Nephron progenitor cell (in vitro differentiated cells): ENCODE measurements around the gene PPIP5K2.

Source experiments
- DNase-seq: peaks from one replicate; pipeline ENCODE4 v3.0.0; 2021
- H3K27ac Mint-ChIP-seq: 2 replicates; pipeline ENCODE4 v1.8.0; 2021; ENCODE audit warnings: mild to moderate bottlenecking, moderate library complexity, mixed read lengths
- H3K27me3 Mint-ChIP-seq: 2 replicates; pipeline ENCODE4 v1.8.0; 2021; ENCODE audit warnings: mild to moderate bottlenecking, low read depth, mixed read lengths; ENCODE audit not compliant: poor library complexity
- H3K36me3 Mint-ChIP-seq: 2 replicates; pipeline ENCODE4 v1.8.0; 2021; ENCODE audit warnings: low read depth, mixed read lengths
- H3K4me1 Mint-ChIP-seq: 2 replicates; pipeline ENCODE4 v1.8.0; 2021; ENCODE audit warnings: mixed read lengths
- H3K4me3 Mint-ChIP-seq: 2 replicates; pipeline ENCODE4 v1.8.0; 2021; ENCODE audit warnings: mild to moderate bottlenecking, moderate library complexity, mixed read lengths
- H3K9me3 Mint-ChIP-seq: 2 replicates; pipeline ENCODE4 v1.8.0; 2021; ENCODE audit warnings: mild to moderate bottlenecking, moderate library complexity, mixed read lengths
- TF ChIP-seq, protein P1 (sequence below): fragments of 200-600 bp; sonication (generic); IDR thresholded peaks from 2 replicates; pipeline ENCODE4 v1.5.0; 2021; ENCODE audit warnings: antibody characterized with exemption

The PPIP5K2 gene

DNA sequence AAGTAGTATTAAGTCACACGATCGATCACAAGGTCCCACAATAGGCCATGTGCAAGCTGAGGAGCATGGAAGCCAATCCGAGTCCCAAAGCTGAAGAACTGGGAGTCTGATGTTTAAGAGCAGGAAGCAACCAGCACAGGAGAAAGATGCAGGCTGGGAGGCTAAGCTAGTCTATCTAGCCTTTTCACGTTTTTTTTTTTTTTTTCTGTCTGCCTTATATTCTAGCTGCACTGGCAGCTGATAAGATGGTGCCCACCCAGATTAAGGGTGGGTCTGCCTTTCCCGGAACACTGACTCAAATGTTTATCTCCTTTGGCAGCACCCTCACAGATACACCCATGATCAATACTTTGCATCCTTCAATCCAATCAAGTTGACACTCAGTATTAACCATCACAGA, 6.5 kb downstream of the PPIP5K2 start:
- TF ChIP-seq, protein P1, sequence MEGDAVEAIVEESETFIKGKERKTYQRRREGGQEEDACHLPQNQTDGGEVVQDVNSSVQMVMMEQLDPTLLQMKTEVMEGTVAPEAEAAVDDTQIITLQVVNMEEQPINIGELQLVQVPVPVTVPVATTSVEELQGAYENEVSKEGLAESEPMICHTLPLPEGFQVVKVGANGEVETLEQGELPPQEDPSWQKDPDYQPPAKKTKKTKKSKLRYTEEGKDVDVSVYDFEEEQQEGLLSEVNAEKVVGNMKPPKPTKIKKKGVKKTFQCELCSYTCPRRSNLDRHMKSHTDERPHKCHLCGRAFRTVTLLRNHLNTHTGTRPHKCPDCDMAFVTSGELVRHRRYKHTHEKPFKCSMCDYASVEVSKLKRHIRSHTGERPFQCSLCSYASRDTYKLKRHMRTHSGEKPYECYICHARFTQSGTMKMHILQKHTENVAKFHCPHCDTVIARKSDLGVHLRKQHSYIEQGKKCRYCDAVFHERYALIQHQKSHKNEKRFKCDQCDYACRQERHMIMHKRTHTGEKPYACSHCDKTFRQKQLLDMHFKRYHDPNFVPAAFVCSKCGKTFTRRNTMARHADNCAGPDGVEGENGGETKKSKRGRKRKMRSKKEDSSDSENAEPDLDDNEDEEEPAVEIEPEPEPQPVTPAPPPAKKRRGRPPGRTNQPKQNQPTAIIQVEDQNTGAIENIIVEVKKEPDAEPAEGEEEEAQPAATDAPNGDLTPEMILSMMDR = no peak
- H3K36me3 Mint-ChIP-seq = peaks cover 40% of the 10 kb centered on the region
- no peak overlapping the region for H3K4me3 Mint-ChIP-seq
- H3K27me3 Mint-ChIP-seq = no peaks in the 10 kb centered on the region
- no peak for DNase-seq
- H3K4me1 Mint-ChIP-seq = peaks cover 14% of the 10 kb centered on the region
- H3K9me3 Mint-ChIP-seq = no peaks in the 10 kb centered on the region
- no peak overlapping the region for H3K27ac Mint-ChIP-seq

DNA sequence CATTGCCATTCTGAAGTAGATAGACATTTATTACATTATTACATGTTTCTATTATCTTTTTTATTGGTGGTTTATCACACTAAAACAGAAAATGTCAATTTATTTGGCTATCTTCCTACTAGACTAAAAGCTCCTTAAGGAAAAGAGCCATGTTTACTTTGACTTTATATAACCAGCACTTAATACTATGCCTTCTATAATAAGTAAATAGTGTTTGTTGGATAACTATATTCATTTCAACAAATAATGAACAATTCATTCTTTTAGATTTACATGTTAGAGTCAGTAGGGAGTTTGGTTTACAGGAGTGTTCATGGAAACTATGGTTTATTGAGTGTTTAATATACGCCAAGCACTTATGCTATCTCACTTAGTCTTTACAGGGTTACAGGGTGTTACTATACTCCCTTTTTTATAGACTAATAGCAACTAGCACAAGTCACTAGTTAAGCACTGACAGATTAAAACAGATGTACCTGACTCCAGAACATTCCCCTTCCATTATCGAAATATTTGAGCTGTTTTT, 7.3 kb downstream of the PPIP5K2 start:
- no peak overlapping the region for H3K27ac Mint-ChIP-seq
- no peak overlapping the region for H3K4me3 Mint-ChIP-seq
- H3K36me3 Mint-ChIP-seq = peaks cover 42% of the 10 kb centered on the region
- H3K27me3 Mint-ChIP-seq = no peaks in the 10 kb centered on the region
- peaks cover 6% of the 10 kb centered on the region for H3K4me1 Mint-ChIP-seq
- no peaks in the 10 kb centered on the region for H3K9me3 Mint-ChIP-seq
- TF ChIP-seq, protein P1 = no peak
- DNase-seq = no peak

DNA sequence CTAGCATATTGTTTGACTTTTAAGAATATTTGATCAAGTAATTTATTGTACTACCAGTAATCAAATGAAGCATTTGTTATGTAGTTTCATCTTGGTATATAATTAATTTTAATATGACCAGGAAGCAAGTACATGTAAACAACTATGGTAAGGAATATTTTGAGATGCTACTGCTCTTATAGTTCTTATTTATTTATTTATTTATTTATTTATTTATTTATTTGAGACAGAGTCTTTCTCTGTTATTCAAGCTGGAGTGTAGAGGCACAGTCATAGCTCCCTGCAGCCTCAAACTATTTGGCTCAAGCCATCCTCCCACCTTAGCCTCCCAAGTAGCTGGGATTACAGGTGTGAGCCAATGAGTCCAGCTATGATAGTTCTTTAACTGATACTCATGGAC, 8.1 kb downstream of the PPIP5K2 start:
- H3K4me3 Mint-ChIP-seq = no peak overlapping the region

DNA sequence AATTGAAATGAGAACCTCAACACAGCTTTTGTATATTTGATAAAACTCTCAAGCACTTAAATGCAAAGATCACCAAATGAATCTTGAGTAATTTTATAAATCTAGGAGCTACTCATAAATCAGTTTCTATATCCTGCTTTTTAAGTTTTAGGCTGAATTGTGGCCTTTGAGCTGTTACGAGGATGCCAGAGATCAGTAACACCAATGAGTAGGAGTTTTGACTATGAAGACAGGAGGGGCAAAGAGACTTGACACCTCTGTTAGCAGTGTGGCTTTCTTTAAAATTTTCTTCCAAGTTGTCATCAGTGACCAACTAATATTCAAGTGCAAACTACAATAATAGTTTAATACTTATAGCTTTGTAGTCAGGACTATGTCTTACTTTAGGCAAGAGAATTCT, 12.6 kb downstream of the PPIP5K2 start:
- Mint-ChIP-seq H3K4me3 (no peak overlapping the region), H3K27me3 (no peaks in the 10 kb centered on the region), H3K4me1 (no peaks in the 10 kb centered on the region), H3K9me3 (no peaks in the 10 kb centered on the region), H3K36me3 (peaks cover 40% of the 10 kb centered on the region), H3K27ac (no peak overlapping the region)
- no peak for DNase-seq
- TF ChIP-seq, protein P1 = no peak

More for the DNA sequence above, 8.1 kb downstream of the PPIP5K2 start:
- Mint-ChIP-seq H3K27ac (no peak overlapping the region), H3K27me3 (no peaks in the 10 kb centered on the region), H3K36me3 (peaks cover 33% of the 10 kb centered on the region), H3K4me1 (no peaks in the 10 kb centered on the region), H3K9me3 (no peaks in the 10 kb centered on the region)
- TF ChIP-seq, protein P1 = no peak
- no peak for DNase-seq

DNA sequence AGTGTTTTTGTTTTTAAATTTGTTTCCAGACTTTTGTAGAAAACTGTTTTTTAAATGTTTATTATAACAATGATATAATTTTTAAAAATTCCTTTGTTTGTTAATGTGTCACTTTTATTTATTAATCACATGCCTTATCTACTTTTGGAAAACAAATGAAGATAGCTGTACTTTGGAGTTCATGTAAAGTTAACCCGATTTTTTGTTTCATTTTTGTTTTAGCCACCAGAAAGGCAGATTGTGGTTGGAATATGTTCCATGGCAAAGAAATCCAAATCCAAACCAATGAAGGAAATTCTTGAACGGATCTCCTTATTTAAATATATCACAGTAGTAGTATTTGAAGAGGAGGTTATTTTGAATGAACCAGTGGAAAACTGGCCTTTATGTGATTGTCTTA, 13.1 kb downstream of the PPIP5K2 start:
- DNase-seq = no peak
- no peaks in the 10 kb centered on the region for H3K4me1 Mint-ChIP-seq
- no peaks in the 10 kb centered on the region for H3K27me3 Mint-ChIP-seq
- no peak overlapping the region for H3K4me3 Mint-ChIP-seq
- H3K27ac Mint-ChIP-seq = no peak overlapping the region
- peaks cover 40% of the 10 kb centered on the region for H3K36me3 Mint-ChIP-seq
- TF ChIP-seq, protein P1 = no peak
- H3K9me3 Mint-ChIP-seq = no peaks in the 10 kb centered on the region

DNA sequence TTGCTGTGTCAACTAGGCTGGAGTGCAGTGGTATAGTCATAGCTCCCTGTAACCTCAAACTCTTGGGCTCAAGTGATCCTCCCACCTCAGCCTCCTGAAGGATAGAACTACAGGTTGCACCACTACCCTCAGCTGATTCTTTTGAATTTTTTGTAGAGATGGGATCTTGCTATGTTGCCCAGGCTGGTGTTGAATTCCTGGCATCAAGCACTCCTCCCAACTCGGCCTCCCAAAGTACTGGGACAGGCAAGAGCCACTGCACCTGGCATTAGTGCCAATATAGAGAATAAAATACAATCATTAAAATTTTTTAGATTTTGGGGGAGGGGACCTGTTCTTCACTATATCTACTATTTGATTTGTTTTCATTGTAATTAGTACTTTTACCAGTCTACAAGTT, 15.4 kb downstream of the PPIP5K2 start:
- Mint-ChIP-seq H3K36me3 (peaks cover 46% of the 10 kb centered on the region), H3K4me1 (no peaks in the 10 kb centered on the region), H3K9me3 (peaks cover 11% of the 10 kb centered on the region), H3K27me3 (no peaks in the 10 kb centered on the region), H3K4me3 (no peak overlapping the region), H3K27ac (no peak overlapping the region)
- DNase-seq = no peak
- TF ChIP-seq, protein P1 = no peak
